ENCODE measurements around the gene GRB14.

Gene GRB14

GRCh38 chr2:164458792-164459191, 162.5 kb downstream of the GRB14 start:
- no peaks in the 10 kb centered on the region for H4K20me1 ChIP-seq (ENCODE audit: insufficient read depth)
- no peaks in the 10 kb centered on the region for H3K79me2 ChIP-seq (ENCODE audit: insufficient read depth, low read depth)
- no peak overlapping the region for H2AFZ ChIP-seq (ENCODE audit: low read depth)
- H3K27me3 ChIP-seq (ENCODE audit: insufficient read depth, low read depth) = no peaks in the 10 kb centered on the region
- H3K36me3 ChIP-seq (ENCODE audit: insufficient read depth) = no peaks in the 10 kb centered on the region
- TF ChIP-seq, protein P1, sequence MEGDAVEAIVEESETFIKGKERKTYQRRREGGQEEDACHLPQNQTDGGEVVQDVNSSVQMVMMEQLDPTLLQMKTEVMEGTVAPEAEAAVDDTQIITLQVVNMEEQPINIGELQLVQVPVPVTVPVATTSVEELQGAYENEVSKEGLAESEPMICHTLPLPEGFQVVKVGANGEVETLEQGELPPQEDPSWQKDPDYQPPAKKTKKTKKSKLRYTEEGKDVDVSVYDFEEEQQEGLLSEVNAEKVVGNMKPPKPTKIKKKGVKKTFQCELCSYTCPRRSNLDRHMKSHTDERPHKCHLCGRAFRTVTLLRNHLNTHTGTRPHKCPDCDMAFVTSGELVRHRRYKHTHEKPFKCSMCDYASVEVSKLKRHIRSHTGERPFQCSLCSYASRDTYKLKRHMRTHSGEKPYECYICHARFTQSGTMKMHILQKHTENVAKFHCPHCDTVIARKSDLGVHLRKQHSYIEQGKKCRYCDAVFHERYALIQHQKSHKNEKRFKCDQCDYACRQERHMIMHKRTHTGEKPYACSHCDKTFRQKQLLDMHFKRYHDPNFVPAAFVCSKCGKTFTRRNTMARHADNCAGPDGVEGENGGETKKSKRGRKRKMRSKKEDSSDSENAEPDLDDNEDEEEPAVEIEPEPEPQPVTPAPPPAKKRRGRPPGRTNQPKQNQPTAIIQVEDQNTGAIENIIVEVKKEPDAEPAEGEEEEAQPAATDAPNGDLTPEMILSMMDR (conservative IDR thresholded peaks at IDR 0.05; ENCODE audit: low read depth, low read length) = no peak
- no peaks in the 10 kb centered on the region for H3K4me1 ChIP-seq (ENCODE audit: low read depth, poor library complexity, severe bottlenecking)
- no peak overlapping the region for H3K4me3 ChIP-seq (IDR thresholded peaks at IDR 0.05; ENCODE audit: insufficient read depth, low read depth, low read length)
- no peak overlapping the region for H3K9ac ChIP-seq
- no peak overlapping the region for H3K27ac ChIP-seq
- H3K4me2 ChIP-seq = no peak overlapping the region

- Histone ChIP-seq H3K4me1 (ENCODE audit: low read depth, poor library complexity, severe bottlenecking) (no peaks in the 10 kb centered on the region), H3K79me2 (ENCODE audit: insufficient read depth, low read depth) (no peaks in the 10 kb centered on the region)
- TF ChIP-seq, protein P1 (conservative IDR thresholded peaks at IDR 0.05; ENCODE audit: low read depth, low read length) = no peak
These were observed 164.0 kb downstream of the GRB14 start for GRCh38 chr2:164457271-164457670.

DNA sequence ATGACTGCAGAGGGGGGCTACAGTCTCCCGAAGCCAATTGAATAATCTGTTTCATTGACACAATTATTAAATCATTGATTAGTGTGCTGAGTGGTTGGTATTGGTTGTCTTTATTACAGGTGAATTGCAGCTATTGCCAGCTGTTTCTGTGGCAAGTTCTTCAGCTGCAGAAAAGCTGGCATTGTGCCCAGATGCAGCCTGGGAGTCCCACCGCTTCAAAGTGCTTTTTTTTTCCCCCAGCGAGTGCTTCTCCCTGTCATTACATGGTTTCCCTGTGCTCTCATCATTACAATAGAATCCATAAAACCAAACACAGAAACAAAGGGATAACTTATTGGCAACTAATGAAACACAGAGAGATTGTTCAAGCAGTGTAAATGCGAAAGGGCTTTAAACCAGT, 164.7 kb downstream of the GRB14 start:
- Histone ChIP-seq H3K4me2 (no peak overlapping the region), H4K20me1 (ENCODE audit: insufficient read depth) (no peaks in the 10 kb centered on the region), H3K27me3 (ENCODE audit: insufficient read depth, low read depth) (no peaks in the 10 kb centered on the region), H3K79me2 (ENCODE audit: insufficient read depth, low read depth) (no peaks in the 10 kb centered on the region), H2AFZ (ENCODE audit: low read depth) (no peak overlapping the region), H3K4me1 (ENCODE audit: low read depth, poor library complexity, severe bottlenecking) (no peaks in the 10 kb centered on the region), H3K4me3 (IDR thresholded peaks at IDR 0.05; ENCODE audit: insufficient read depth, low read depth, low read length) (no peak overlapping the region), H3K36me3 (ENCODE audit: insufficient read depth) (no peaks in the 10 kb centered on the region), H3K27ac (no peak overlapping the region), H3K9ac (no peak overlapping the region)
- TF ChIP-seq, protein P1 (conservative IDR thresholded peaks at IDR 0.05; ENCODE audit: low read depth, low read length) = no peak

More at GRCh38 chr2:164457271-164457670, 164.0 kb downstream of the GRB14 start:
- H2AFZ ChIP-seq (ENCODE audit: low read depth) = no peak overlapping the region
- H3K9ac ChIP-seq = no peak overlapping the region
- H3K4me3 ChIP-seq (IDR thresholded peaks at IDR 0.05; ENCODE audit: insufficient read depth, low read depth, low read length) = no peak overlapping the region
- H3K27me3 ChIP-seq (ENCODE audit: insufficient read depth, low read depth) = no peaks in the 10 kb centered on the region
- no peak overlapping the region for H3K27ac ChIP-seq
- no peaks in the 10 kb centered on the region for H3K36me3 ChIP-seq (ENCODE audit: insufficient read depth)
- H4K20me1 ChIP-seq (ENCODE audit: insufficient read depth) = no peaks in the 10 kb centered on the region
- no peak overlapping the region for H3K4me2 ChIP-seq

- Histone ChIP-seq H3K4me3 (IDR thresholded peaks at IDR 0.05; ENCODE audit: insufficient read depth, low read depth, low read length) (no peak overlapping the region), H3K4me1 (ENCODE audit: low read depth, poor library complexity, severe bottlenecking) (no peaks in the 10 kb centered on the region), H3K79me2 (ENCODE audit: insufficient read depth, low read depth) (no peaks in the 10 kb centered on the region), H3K27ac (no peak overlapping the region), H3K4me2 (no peak overlapping the region), H3K9ac (no peak overlapping the region), H4K20me1 (ENCODE audit: insufficient read depth) (no peaks in the 10 kb centered on the region), H2AFZ (ENCODE audit: low read depth) (no peak overlapping the region), H3K36me3 (ENCODE audit: insufficient read depth) (no peaks in the 10 kb centered on the region), H3K27me3 (ENCODE audit: insufficient read depth, low read depth) (no peaks in the 10 kb centered on the region)
- TF ChIP-seq, protein P1 (conservative IDR thresholded peaks at IDR 0.05; ENCODE audit: low read depth, low read length) = no peak
These were observed 167.5 kb downstream of the GRB14 start for GRCh38 chr2:164453656-164454305.
